Activated CD4-positive, alpha-beta T cell treated with anti-CD3 and anti-CD28 coated beads for 36 hours (primary cell): ENCODE data around the gene CHML. TPM values are rescaled to one million over a fixed set of nuclear protein-coding genes. Genes with fewer than 3 reads are reported as not detected.

Experiments used
- ATAC-seq: fragments of 200-7000 bp; cut with Tn5 transposase; one replicate; pipeline ENCODE4 v1.10.0; 2021; ENCODE audit warnings: mild to moderate bottlenecking, moderate library complexity
- CTCF ChIA-PET: fragments of 350-600 bp; sonication (Branson Sonifier 250); formaldehyde crosslinking; loops from one replicate; lab custom pipeline; 2021; ENCODE audit warnings: antibody characterized with exemption; lab: Charles Lee
- POLR2A ChIA-PET: fragments of 350-600 bp; sonication (Branson Sonifier 250); formaldehyde crosslinking; loops from one replicate; lab custom pipeline; 2021; ENCODE audit warnings: antibody characterized with exemption, inconsistent platforms; lab: Charles Lee
- DNase-seq: peaks from one replicate; pipeline ENCODE4 v3.0.0-alpha.2; 2020
- H3K27ac Mint-ChIP-seq: one replicate; pipeline ENCODE4 v1.8.0; 2021; ENCODE audit warnings: mixed read lengths
- H3K27me3 Mint-ChIP-seq: one replicate; pipeline ENCODE4 v1.8.0; 2021; ENCODE audit warnings: mixed read lengths
- H3K36me3 Mint-ChIP-seq: one replicate; pipeline ENCODE4 v1.8.0; 2021; ENCODE audit warnings: low read depth, mixed read lengths
- H3K4me1 Mint-ChIP-seq: one replicate; pipeline ENCODE4 v1.8.0; 2021; ENCODE audit warnings: mixed read lengths
- H3K4me3 Mint-ChIP-seq: one replicate; pipeline ENCODE4 v1.8.0; 2021; ENCODE audit warnings: mild to moderate bottlenecking, moderate library complexity, mixed read lengths
- H3K9me3 Mint-ChIP-seq: one replicate; pipeline ENCODE4 v1.8.0; 2021; ENCODE audit warnings: low read depth, mixed read lengths
- intact Hi-C, 2 experiments: fragments of 100-400 bp; cut with DNase I in 1 of 2; cut with micrococcal nuclease in 1 of 2; formaldehyde crosslinking; loops; one replicate each; pipeline versions ENCODE4 v1.14.2 to v1.15.1; 2022 to 2024; cut with DNase I, micrococcal nuclease
- total RNA-seq, 2 experiments: library from RNA; stranded (reverse); gene quantifications; one replicate each; pipeline ENCODE4 v1.2.3, GENCODE V29; 2021

Gene CHML
- total RNA-seq, 2 experiments from 2014 or later: 13.4 to 16.5 TPM

GRCh38 chr1:241590719-241591118 lies 49.5 kb downstream of the CHML start:
- POLR2A ChIA-PET: no interaction called here
- H3K27ac Mint-ChIP-seq: peak overlapping the region; percentile 49
- no peaks in the 10 kb centered on the region for H3K9me3 Mint-ChIP-seq
- no peaks in the 10 kb centered on the region for H3K27me3 Mint-ChIP-seq
- ATAC-seq (no peak), DNase-seq (no peak)
- CTCF ChIA-PET: interaction anchor here (0.5 to 2.2 kb wide), 5 partner anchors 18 to 283 kb away, joined by 3 to 8 read pairs (median 3); no protein-coding TSS in a partner anchor
- intact Hi-C loops: no loop called here
- H3K36me3 Mint-ChIP-seq: peaks cover 9% of the 10 kb centered on the region
- peaks cover 34% of the 10 kb centered on the region for H3K4me1 Mint-ChIP-seq
- no peak overlapping the region for H3K4me3 Mint-ChIP-seq

Other genes with a start within 250 kb of the CHML start
- 10 to 100 TPM; 80.2 to 94.3 TPM for gene FH, start 120.6 kb downstream of the CHML start, total RNA-seq
- gene KMO, start 108.0 kb downstream of the CHML start, total RNA-seq: under 1 TPM in 1 of 2 experiments, not detected in 1; 0.33 TPM
- gene OPN3, start within 50 bp of the CHML start, total RNA-seq: 10 to 100 TPM; 10.8 to 12.2 TPM
- not detected for gene WDR64, start 11.9 kb upstream of the CHML start, total RNA-seq
- gene EXO1, start 207.8 kb upstream of the CHML start, total RNA-seq: 10 to 100 TPM; 53.8 to 57.8 TPM